Jurkat, Clone E6-1 (cell line): ENCODE measurements around the gene ZFP90.
"Not testable (repeated sequence)": the region's sequence is repeated elsewhere in the genome, so short reads cannot be mapped to it uniquely, and the experiment has no call there.

Source experiments
- DNase-seq: peaks from one replicate; pipeline ENCODE4 v3.0.0-alpha.2; 2011; ENCODE audit warnings: low read depth, low spot score
- H3K4me3 ChIP-seq: 2 replicates; pipeline ENCODE4 v1.5.1; 2011; ENCODE audit warnings: mild to moderate bottlenecking, low read length, control low read depth, moderate library complexity

ZFP90 gene

GRCh38 chr16:68512742-68513141, 26.3 kb upstream of the ZFP90 start:
- no peak for DNase-seq
- H3K4me3 ChIP-seq: no peak overlapping the region

GRCh38 chr16:68514511-68514910, 24.6 kb upstream of the ZFP90 start:
- H3K4me3 ChIP-seq: no peak overlapping the region
- DNase-seq: no peak

- DNase-seq: no peak
- H3K4me3 ChIP-seq: no peak overlapping the region
Measured at GRCh38 chr16:68517606-68518166, 21.4 kb upstream of the ZFP90 start.

- no peak for DNase-seq
- no peak overlapping the region for H3K4me3 ChIP-seq
Measured at GRCh38 chr16:68519225-68519745, 19.8 kb upstream of the ZFP90 start.

GRCh38 chr16:68520649-68521086, 18.4 kb upstream of the ZFP90 start:
- DNase-seq: peak; percentile 86
- peak overlapping the region; percentile 3; the same call in 1 of the 2 replicates for H3K4me3 ChIP-seq

GRCh38 chr16:68524069-68524820, 14.8 kb upstream of the ZFP90 start:
- DNase-seq: no peak
- H3K4me3 ChIP-seq: no peak overlapping the region

- no peak overlapping the region for H3K4me3 ChIP-seq
- DNase-seq: no peak
Measured at GRCh38 chr16:68526143-68526781, 12.8 kb upstream of the ZFP90 start.

- no peak for DNase-seq
- H3K4me3 ChIP-seq: no peak overlapping the region
Measured at GRCh38 chr16:68526782-68527145, 12.3 kb upstream of the ZFP90 start.

GRCh38 chr16:68528233-68528632, 10.9 kb upstream of the ZFP90 start:
- DNase-seq: no peak
- no peak overlapping the region for H3K4me3 ChIP-seq

- peak overlapping the region; percentile 62; the same call in 1 of the 2 replicates for H3K4me3 ChIP-seq
- peak; percentile 85 for DNase-seq
Measured at GRCh38 chr16:68528686-68529379, 10.3 kb upstream of the ZFP90 start.

- H3K4me3 ChIP-seq: peak overlapping the region; percentile 62
- no peak for DNase-seq
Measured at GRCh38 chr16:68529608-68529930, 9.5 kb upstream of the ZFP90 start.

- DNase-seq: peak; percentile 85
- peak overlapping the region; percentile 62 for H3K4me3 ChIP-seq
Measured at GRCh38 chr16:68529931-68530701, 9.0 kb upstream of the ZFP90 start.

- H3K4me3 ChIP-seq: no peak overlapping the region
- no peak for DNase-seq
Measured at GRCh38 chr16:68533937-68534336, 5.2 kb upstream of the ZFP90 start.

GRCh38 chr16:68535331-68535730, 3.8 kb upstream of the ZFP90 start:
- no peak overlapping the region for H3K4me3 ChIP-seq
- no peak for DNase-seq

- peak overlapping the region; percentile 68 for H3K4me3 ChIP-seq
- DNase-seq: no peak
Measured at GRCh38 chr16:68539711-68540239, 684 bp downstream of the ZFP90 start.

GRCh38 chr16:68548947-68549346, 9.9 kb downstream of the ZFP90 start:
- peak; percentile 51 for DNase-seq

GRCh38 chr16:68553186-68553585, 14.1 kb downstream of the ZFP90 start:
- no peak for DNase-seq
- H3K4me3 ChIP-seq: no peak overlapping the region

More at GRCh38 chr16:68548947-68549346, 9.9 kb downstream of the ZFP90 start:
- H3K4me3 ChIP-seq: no peak overlapping the region

GRCh38 chr16:68560341-68560740, 21.2 kb downstream of the ZFP90 start:
- not testable (repeated sequence) for H3K4me3 ChIP-seq, DNase-seq
